ENCODE results near the gene STXBP5L. TPM values are rescaled to one million over a fixed set of nuclear protein-coding genes. Genes with fewer than 3 reads are reported as not detected.

STXBP5L gene
- polyA plus RNA-seq, 3 donors: not detected

- 100% methylated on average over 2 of the region's 4 CpGs for WGBS (ENCODE audit: insufficient coverage)
- Mint-ChIP-seq H3K4me3 (no peak overlapping the region), H3K27me3 (ENCODE audit: low read depth in 3 of 3) (peaks cover 15 to 22% (median 16%) of the 10 kb centered on the region in 3 donors), H3K27ac (no peak overlapping the region), H3K36me3 (peaks cover 1% of the 10 kb centered on the region in 2 donors), H3K9me3 (peaks cover 9 to 22% (median 18%) of the 10 kb centered on the region in 7 donors), H3K4me1 (peaks cover 2% of the 10 kb centered on the region)
- Histone ChIP-seq H3K4me3 (replicated peaks in 1 of 3; ENCODE audit: low read depth in 2 of 3, low read length in 3 of 3) (no peak overlapping the region), H3K27ac (ENCODE audit: low read depth in 1 of 2, low read length in 2 of 2) (no peak overlapping the region), H4K20me1 (ENCODE audit: insufficient read depth, low read length) (no peaks in the 10 kb centered on the region), H2AFZ (ENCODE audit: insufficient read depth, low read depth, low read length, poor library complexity, severe bottlenecking) (no peak overlapping the region), H3K4me1 (ENCODE audit: control insufficient read depth in 1 of 2, insufficient read depth in 2 of 2, low read length in 2 of 2) (peaks cover 0 to 2% of the 10 kb centered on the region in 2 donors), H3K9me3 (replicated peaks in 1 of 2; ENCODE audit: control insufficient read depth in 1 of 2, insufficient read depth in 1 of 2, low read length in 2 of 2) (peaks cover 10 to 13% of the 10 kb centered on the region in 2 donors), H3K9ac (ENCODE audit: insufficient read depth, low read length, poor library complexity, severe bottlenecking) (no peak overlapping the region), H3K4me2 (replicated peaks; ENCODE audit: extremely low read depth, low read length, poor library complexity, severe bottlenecking) (no peak overlapping the region), H3K36me3 (replicated peaks in 1 of 2; ENCODE audit: control insufficient read depth in 1 of 2, insufficient read depth in 2 of 2, low read length in 2 of 2) (no peaks in the 10 kb centered on the region), H3K79me2 (ENCODE audit: insufficient read depth, low read length) (no peaks in the 10 kb centered on the region), H3K27me3 (ENCODE audit: control insufficient read depth in 2 of 2, insufficient read depth in 2 of 2, low read length in 2 of 2) (peaks cover 22 to 26% of the 10 kb centered on the region in 2 donors)
- TF ChIP-seq CTCF (IDR thresholded peaks at IDR 0.05): no peak
- intact Hi-C loops (cut with micrococcal nuclease): no loop called here
- DNase-seq: no peak
These were observed 4.8 kb upstream of the STXBP5L start for GRCh38 chr3:120903221-120903620.

DNA sequence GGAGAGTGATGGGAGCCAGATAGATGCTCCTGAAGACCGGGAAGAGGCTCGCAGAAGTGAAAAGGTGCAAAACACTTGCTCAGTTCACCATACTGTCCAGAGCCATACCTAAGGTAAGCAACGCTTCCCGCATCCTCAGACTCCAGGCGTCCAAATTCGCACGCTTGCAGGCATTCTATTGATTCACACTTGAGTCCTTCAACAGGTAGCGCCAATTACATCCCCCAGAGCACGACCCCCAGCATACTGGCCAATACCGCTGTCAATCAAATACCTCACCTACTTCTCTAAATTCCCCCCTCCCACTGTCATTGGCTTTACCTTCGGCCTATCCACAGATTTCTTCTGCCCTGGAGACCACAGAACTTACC is 361 bp upstream of the STXBP5L start:
- TF ChIP-seq CTCF (IDR thresholded peaks at IDR 0.05): no peak
- Histone ChIP-seq H3K36me3 (replicated peaks in 1 of 2; ENCODE audit: control insufficient read depth in 1 of 2, insufficient read depth in 2 of 2, low read length in 2 of 2) (no peaks in the 10 kb centered on the region), H3K79me2 (ENCODE audit: insufficient read depth, low read length) (no peaks in the 10 kb centered on the region), H3K4me2 (replicated peaks; ENCODE audit: extremely low read depth, low read length, poor library complexity, severe bottlenecking) (peak overlapping the region; percentile 61), H3K9ac (ENCODE audit: insufficient read depth, low read length, poor library complexity, severe bottlenecking) (no peak overlapping the region), H3K27ac (ENCODE audit: low read depth in 1 of 2, low read length in 2 of 2) (no peak overlapping the region), H3K27me3 (ENCODE audit: control insufficient read depth in 2 of 2, insufficient read depth in 2 of 2, low read length in 2 of 2) (peaks cover 44 to 55% of the 10 kb centered on the region in 2 donors), H3K9me3 (replicated peaks in 1 of 2; ENCODE audit: control insufficient read depth in 1 of 2, insufficient read depth in 1 of 2, low read length in 2 of 2) (peaks cover 4 to 27% of the 10 kb centered on the region in 2 donors), H4K20me1 (ENCODE audit: insufficient read depth, low read length) (no peaks in the 10 kb centered on the region), H3K4me1 (ENCODE audit: control insufficient read depth in 1 of 2, insufficient read depth in 2 of 2, low read length in 2 of 2) (peaks cover 0 to 4% of the 10 kb centered on the region in 2 donors), H3K4me3 (replicated peaks in 1 of 3; ENCODE audit: low read depth in 2 of 3, low read length in 3 of 3) (peak overlapping the region in 1 of 3 experiments; percentile 51), H2AFZ (ENCODE audit: insufficient read depth, low read depth, low read length, poor library complexity, severe bottlenecking) (peak overlapping the region; percentile 21)
- no peak overlapping the region for H3K27ac Mint-ChIP-seq
- peaks cover 12% of the 10 kb centered on the region for H3K4me1 Mint-ChIP-seq
- intact Hi-C loops (cut with micrococcal nuclease): no loop called here
- H3K27me3 Mint-ChIP-seq (ENCODE audit: low read depth in 3 of 3): peaks cover 34 to 47% (median 35%) of the 10 kb centered on the region in 3 donors
- H3K9me3 Mint-ChIP-seq: peaks cover 2 to 19% (median 15%) of the 10 kb centered on the region in 7 donors
- 17% methylated on average over 10 of the region's 11 CpGs for whole genome bisulfite sequencing (ENCODE audit: insufficient coverage)
- peaks cover 3 to 8% of the 10 kb centered on the region in 2 donors for H3K36me3 Mint-ChIP-seq
- no peak for DNase-seq
- peak overlapping the region in 1 of 2 donors; percentile 74 for H3K4me3 Mint-ChIP-seq

Data from CD14-positive monocyte (primary cell).